ENCODE results near the gene RARG.
A peak's percentile ranks its signal among the peaks of the same experiment; 100 is the strongest.
"Not testable (repeated sequence)": the region's sequence is repeated elsewhere in the genome, so short reads cannot be mapped to it uniquely, and the experiment has no call there.

The RARG gene

GRCh38 chr12:53205747-53206419 is 26.1 kb downstream of the RARG start:
- no peak for DNase-seq

GRCh38 chr12:53204351-53204750 is 27.7 kb downstream of the RARG start:
- no peak for DNase-seq

GRCh38 chr12:53202316-53202715 is 29.7 kb downstream of the RARG start:
- not testable (repeated sequence) for DNase-seq

- DNase-seq = no peak
Measured at GRCh38 chr12:53201639-53202038, 30.4 kb downstream of the RARG start.

- DNase-seq = no peak
Measured at GRCh38 chr12:53201177-53201541, 30.9 kb downstream of the RARG start.

GRCh38 chr12:53200458-53201176 is 31.4 kb downstream of the RARG start:
- no peak for DNase-seq

- DNase-seq = no peak
Measured at GRCh38 chr12:53200107-53200457, 31.9 kb downstream of the RARG start.

- DNase-seq = no peak
Measured at GRCh38 chr12:53199700-53200099, 32.3 kb downstream of the RARG start.

GRCh38 chr12:53198486-53199110 is 33.4 kb downstream of the RARG start:
- no peak for DNase-seq

GRCh38 chr12:53197011-53197640 is 34.9 kb downstream of the RARG start:
- no peak for DNase-seq

- DNase-seq = no peak
Measured at GRCh38 chr12:53196486-53196885, 35.5 kb downstream of the RARG start.

GRCh38 chr12:53195516-53196420 is 36.2 kb downstream of the RARG start:
- DNase-seq = no peak

GRCh38 chr12:53194973-53195372 is 37.0 kb downstream of the RARG start:
- no peak for DNase-seq

GRCh38 chr12:53193985-53194716 is 37.9 kb downstream of the RARG start:
- DNase-seq = no peak

- DNase-seq = no peak
Measured at GRCh38 chr12:53193040-53193439, 39.0 kb downstream of the RARG start.

GRCh38 chr12:53192531-53193021 is 39.4 kb downstream of the RARG start:
- no peak for DNase-seq

GRCh38 chr12:53191885-53192530 is 40.0 kb downstream of the RARG start:
- DNase-seq = no peak

- DNase-seq = no peak
Measured at GRCh38 chr12:53191096-53191884, 40.7 kb downstream of the RARG start.

- DNase-seq = peak; percentile 33
Measured at GRCh38 chr12:53190108-53190729, 41.8 kb downstream of the RARG start.
